ENCODE data around the gene COPRS.

- TF ChIP-seq YY1 (IDR thresholded peaks at IDR 0.05) (no peak), REST (IDR thresholded peaks at IDR 0.05) (no peak), CTCF (IDR thresholded peaks at IDR 0.05; ENCODE audit: low read depth, low read length, missing input control) (no peak), TAF1 (conservative IDR thresholded peaks at IDR 0.05) (no peak), SP1 (IDR thresholded peaks at IDR 0.05) (no peak)
Observed at GRCh38 chr17:31819578-31819977, 39.5 kb downstream of the COPRS start.

Measured in liver (tissue), 3 donors.